Uterus (tissue), 2 donors: Measurements from ENCODE around the gene ZG16.

Source experiments
- CTCF ChIP-seq, 4 experiments: fragments of 200-600 bp in 2 of 4; fragments of 450-650 bp in 2 of 4; sonication (generic) in 2 of 4; IDR thresholded peaks; one replicate each; pipeline ENCODE4 v1.5.1; 2016 to 2019; ENCODE audit warnings: antibody characterized with exemption in 4 of 4, mild to moderate bottlenecking in 2 of 4, moderate library complexity in 1 of 4
- POLR2A ChIP-seq, 2 donors: fragments of 450-650 bp; IDR thresholded peaks; one replicate each; pipeline ENCODE4 v1.6.1; 2016; ENCODE audit warnings: antibody characterized with exemption in 2 of 2, mild to moderate bottlenecking in 1 of 2, moderate library complexity in 1 of 2

- TF ChIP-seq CTCF (IDR thresholded peaks at IDR 0.05) (no peak), POLR2A (IDR thresholded peaks at IDR 0.05) (no peak)
These were observed 13.1 kb downstream of the ZG16 start for GRCh38 chr16:29790949-29791844.
